Right lobe of liver (tissue), 4 donors: ENCODE data around the gene CENPS.

Experiments
- POLR2A ChIP-seq: fragments of 450-650 bp; IDR thresholded peaks from one replicate; pipeline ENCODE4 v1.6.1; 2017; ENCODE audit warnings: antibody characterized with exemption, mild to moderate bottlenecking
- TF ChIP-seq, protein P1 (sequence below), 4 donors: fragments of 200-600 bp in 3 of 4; fragments of 450-650 bp in 1 of 4; IDR thresholded peaks; one replicate each; pipeline versions ENCODE4 v1.5.1 to v1.8.0; 2016 to 2022; ENCODE audit warnings: antibody characterized with exemption in 4 of 4, mild to moderate bottlenecking in 2 of 4
- donor health status: DM: no; HTN: no; CAD: no.
- donor health status: DM: no; HTN: no; CAD: no.
- donor health status: DM: no; HTN: yes; CAD: no.

DNA sequence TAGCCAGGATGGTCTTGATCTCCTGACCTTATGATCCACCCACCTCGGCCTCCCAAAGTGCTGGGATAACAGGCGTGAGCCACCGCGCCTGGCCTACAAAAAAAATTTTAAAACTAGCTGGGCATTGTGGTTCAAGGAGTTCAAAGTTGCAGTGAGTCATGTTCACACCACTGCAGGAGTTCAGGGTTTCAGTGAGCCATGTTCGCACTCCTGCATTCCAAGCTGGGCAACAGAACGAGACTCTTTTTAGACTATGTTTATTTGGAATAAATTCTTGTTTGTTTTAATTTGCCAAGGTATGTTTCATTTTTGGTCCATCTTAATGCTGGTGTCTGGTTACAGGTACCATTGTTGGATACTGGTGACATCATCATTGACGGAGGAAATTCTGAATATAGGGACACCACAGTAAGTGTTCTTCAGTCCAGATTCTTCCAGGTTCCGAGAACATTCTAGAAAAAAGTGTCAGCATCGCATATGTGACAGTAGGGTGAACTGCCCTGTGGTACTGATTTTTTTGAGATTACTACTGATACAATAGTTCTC, 27.4 kb upstream of the CENPS start:
- TF ChIP-seq, protein P1, sequence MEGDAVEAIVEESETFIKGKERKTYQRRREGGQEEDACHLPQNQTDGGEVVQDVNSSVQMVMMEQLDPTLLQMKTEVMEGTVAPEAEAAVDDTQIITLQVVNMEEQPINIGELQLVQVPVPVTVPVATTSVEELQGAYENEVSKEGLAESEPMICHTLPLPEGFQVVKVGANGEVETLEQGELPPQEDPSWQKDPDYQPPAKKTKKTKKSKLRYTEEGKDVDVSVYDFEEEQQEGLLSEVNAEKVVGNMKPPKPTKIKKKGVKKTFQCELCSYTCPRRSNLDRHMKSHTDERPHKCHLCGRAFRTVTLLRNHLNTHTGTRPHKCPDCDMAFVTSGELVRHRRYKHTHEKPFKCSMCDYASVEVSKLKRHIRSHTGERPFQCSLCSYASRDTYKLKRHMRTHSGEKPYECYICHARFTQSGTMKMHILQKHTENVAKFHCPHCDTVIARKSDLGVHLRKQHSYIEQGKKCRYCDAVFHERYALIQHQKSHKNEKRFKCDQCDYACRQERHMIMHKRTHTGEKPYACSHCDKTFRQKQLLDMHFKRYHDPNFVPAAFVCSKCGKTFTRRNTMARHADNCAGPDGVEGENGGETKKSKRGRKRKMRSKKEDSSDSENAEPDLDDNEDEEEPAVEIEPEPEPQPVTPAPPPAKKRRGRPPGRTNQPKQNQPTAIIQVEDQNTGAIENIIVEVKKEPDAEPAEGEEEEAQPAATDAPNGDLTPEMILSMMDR (IDR thresholded peaks at IDR 0.05), result no peak
- TF ChIP-seq POLR2A, result no peak
